IPS-NIHi7 (cell line): ENCODE data around the gene RARS1.
"Not testable (repeated sequence)": the region's sequence is repeated elsewhere in the genome, so short reads cannot be mapped to it uniquely, and the experiment has no call there.

Experiments used
- DNase-seq: peaks from one replicate; pipeline ENCODE4 v3.0.0; 2012; ENCODE audit warnings: mixed read lengths; ENCODE audit errors: extremely low spot score

Gene RARS1

GRCh38 chr5:168481330-168481788 is 4.9 kb upstream of the RARS1 start:
- no peak for DNase-seq

- no peak for DNase-seq
These were observed 3.9 kb upstream of the RARS1 start for GRCh38 chr5:168482361-168482760.

DNA sequence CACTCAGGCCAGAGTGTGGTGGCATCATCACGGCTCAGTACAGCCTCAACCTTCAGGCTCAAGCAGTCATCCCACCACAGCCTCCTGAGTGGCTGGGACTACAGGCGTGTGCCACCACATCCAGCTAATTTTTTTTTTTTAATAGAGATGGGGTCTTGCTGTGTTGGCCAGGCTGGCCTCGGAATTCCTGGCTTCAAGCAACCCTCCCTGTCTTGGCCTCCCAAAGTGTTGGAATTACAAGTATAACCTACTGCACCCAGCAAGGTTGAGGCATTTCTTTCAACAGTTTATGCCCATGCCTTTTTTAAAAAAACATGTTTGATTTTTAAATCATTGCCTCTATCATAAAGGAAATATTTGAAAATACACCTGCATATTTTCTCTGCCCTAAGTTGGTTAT is 2.8 kb downstream of the RARS1 start:
- no peak for DNase-seq

GRCh38 chr5:168494057-168494555 is 7.8 kb downstream of the RARS1 start:
- no peak for DNase-seq

- DNase-seq = no peak
These were observed 16.4 kb downstream of the RARS1 start for GRCh38 chr5:168502563-168503237.

- DNase-seq = no peak
These were observed 27.7 kb downstream of the RARS1 start for GRCh38 chr5:168513861-168514428.

GRCh38 chr5:168525856-168526255 is 39.6 kb downstream of the RARS1 start:
- DNase-seq = no peak

GRCh38 chr5:168527756-168528295 is 41.6 kb downstream of the RARS1 start:
- DNase-seq = no peak

- DNase-seq = peak; percentile 84
These were observed 42.5 kb downstream of the RARS1 start, which contains the start of gene FBLL1 for GRCh38 chr5:168528521-168529373. Gene FBLL1 (plus strand): TSS chr5:168529305. CDS start chr5:168529505, 200 bp downstream.

- peak; percentile 48 for DNase-seq
These were observed 43.3 kb downstream of the RARS1 start for GRCh38 chr5:168529374-168530234.

- no peak for DNase-seq
These were observed 44.4 kb downstream of the RARS1 start for GRCh38 chr5:168530621-168531150.

GRCh38 chr5:168531191-168531590 is 44.9 kb downstream of the RARS1 start:
- no peak for DNase-seq

- peak; percentile 38 for DNase-seq
These were observed 46.0 kb downstream of the RARS1 start for GRCh38 chr5:168531987-168532864.

DNA sequence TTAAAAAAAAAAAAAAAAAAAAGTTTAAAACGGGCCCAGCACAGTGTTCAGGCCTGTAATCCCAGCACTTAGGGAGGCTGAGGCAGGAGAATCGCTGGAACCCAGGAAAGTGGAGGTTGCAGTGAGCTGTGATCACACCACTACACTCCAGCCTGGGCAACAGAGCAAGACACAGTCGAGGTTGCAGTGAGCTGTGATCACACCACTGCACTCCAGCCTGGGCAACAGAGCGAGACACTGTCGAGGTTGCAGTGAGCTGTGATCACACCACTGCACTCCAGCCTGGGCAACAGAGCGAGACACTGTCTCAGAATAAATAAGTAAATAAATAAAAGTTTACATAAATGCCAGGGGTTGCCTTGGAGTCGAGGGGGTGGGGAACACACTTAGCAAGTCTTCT is 48.1 kb downstream of the RARS1 start:
- not testable (repeated sequence) for DNase-seq

DNA sequence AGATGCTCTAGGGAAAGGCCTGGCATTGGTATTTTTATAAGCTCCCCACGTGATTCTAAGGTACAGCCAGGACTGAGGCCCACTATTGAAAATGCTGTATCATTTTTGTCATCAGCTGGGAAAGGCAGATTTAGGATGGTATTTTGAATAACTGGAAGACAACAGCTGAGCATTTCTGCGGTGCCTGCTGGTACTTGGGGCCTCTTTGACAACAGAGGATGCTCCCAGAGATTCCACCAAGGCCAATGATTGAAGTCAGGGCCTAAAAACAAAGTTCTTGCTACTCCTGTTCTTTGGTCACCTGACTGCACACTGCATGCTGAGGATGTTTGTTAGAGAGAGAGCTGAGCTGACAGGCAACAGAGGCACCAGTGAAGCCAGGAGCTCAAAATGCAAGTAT is 50.9 kb downstream of the RARS1 start:
- no peak for DNase-seq

DNA sequence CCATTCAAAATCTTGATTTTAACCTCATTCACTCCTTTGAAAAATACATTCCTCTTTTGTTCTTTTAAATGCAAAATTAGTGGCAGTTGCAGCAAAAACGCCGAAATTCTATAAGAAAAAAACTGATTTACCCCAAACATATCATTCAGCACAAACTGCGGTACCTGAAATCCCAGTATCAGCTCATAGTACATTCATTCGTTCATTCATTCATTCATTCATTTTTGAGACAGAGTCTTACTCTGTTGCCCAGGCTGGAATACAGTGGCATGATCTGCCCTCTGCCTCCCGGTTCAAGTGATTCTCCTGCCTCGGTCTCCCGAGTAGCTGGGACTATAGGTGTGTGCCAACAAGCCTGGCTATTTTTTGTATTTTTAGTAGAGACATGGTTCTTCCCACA is 63.3 kb downstream of the RARS1 start:
- DNase-seq = no peak

DNA sequence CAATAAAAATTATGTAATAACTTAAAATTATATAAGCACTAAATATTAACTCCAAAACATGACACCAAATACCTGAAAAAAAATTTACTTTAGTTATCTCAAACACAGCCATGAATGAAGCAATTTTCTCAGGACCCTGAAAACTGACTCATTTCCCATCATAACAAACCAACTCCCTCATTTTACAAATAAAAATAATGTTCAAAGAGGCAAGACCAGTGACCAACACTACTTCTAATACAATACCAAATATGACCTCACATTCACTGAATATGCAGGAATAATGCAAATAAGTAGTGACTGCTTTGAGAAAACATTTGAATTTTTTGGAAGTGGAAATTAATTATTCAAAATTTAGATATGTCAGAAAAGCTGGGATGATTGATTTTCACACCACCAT is 64.4 kb downstream of the RARS1 start:
- no peak for DNase-seq

DNA sequence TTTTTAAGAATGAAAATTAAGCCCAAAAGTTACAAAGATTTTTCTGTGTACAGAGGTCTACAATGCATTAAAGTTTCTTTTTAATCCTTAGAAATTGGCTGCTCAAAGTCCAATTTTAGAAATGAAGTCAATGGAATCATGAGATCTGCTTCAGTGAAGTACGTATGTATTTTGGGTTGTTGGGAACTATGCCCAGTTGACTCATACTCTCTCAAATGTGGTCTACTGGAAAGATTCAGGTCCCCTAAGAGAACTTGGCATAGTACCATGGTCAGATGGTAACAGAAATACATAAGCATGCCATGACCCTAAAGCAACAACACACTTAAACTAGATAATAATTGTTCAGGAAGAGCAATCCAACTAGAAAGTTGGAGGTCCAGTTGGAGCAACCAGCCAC is 65.9 kb downstream of the RARS1 start:
- no peak for DNase-seq

GRCh38 chr5:168553377-168554130 is 67.3 kb downstream of the RARS1 start:
- DNase-seq = no peak
